AML-193 (cell line): Measurements from ENCODE around the gene MS4A2.
"Not testable (repeated sequence)": the region's sequence is repeated elsewhere in the genome, so short reads cannot be mapped to it uniquely, and the experiment has no call there.

ENCODE experiments used
- DNase-seq, 2 experiments: peaks; one replicate each; lab custom pipeline; 2025; lab: John Stamatoyannopoulos, UW

Gene MS4A2

GRCh38 chr11:60101368-60101767 lies 12.9 kb downstream of the MS4A2 start:
- DNase-seq, result not testable (repeated sequence)

GRCh38 chr11:60104471-60105115 lies 16.1 kb downstream of the MS4A2 start:
- DNase-seq, result not testable (repeated sequence)

GRCh38 chr11:60108631-60109030 lies 20.2 kb downstream of the MS4A2 start:
- not testable (repeated sequence) for DNase-seq

GRCh38 chr11:60111793-60112192 lies 23.3 kb downstream of the MS4A2 start:
- no peak for DNase-seq

- DNase-seq, result no peak
Observed at GRCh38 chr11:60116996-60117790, 28.7 kb downstream of the MS4A2 start.

GRCh38 chr11:60118338-60118737 lies 29.9 kb downstream of the MS4A2 start:
- peak in 1 of 2 experiments; percentile 19 for DNase-seq

GRCh38 chr11:60119710-60120109 lies 31.2 kb downstream of the MS4A2 start:
- peak; percentile 60 to 68 for DNase-seq

- DNase-seq, result no peak
Observed at GRCh38 chr11:60121264-60121663, 32.8 kb downstream of the MS4A2 start.

GRCh38 chr11:60122414-60123036 lies 34.1 kb downstream of the MS4A2 start:
- DNase-seq, result no peak

- DNase-seq, result no peak
Observed at GRCh38 chr11:60124802-60125432, 36.5 kb downstream of the MS4A2 start.

GRCh38 chr11:60125956-60126585 lies 37.6 kb downstream of the MS4A2 start:
- DNase-seq, result no peak

- DNase-seq, result no peak
Observed at GRCh38 chr11:60127311-60127811, 38.9 kb downstream of the MS4A2 start.

- no peak for DNase-seq
Observed at GRCh38 chr11:60128376-60128775, 39.9 kb downstream of the MS4A2 start.

GRCh38 chr11:60128866-60129265 lies 40.4 kb downstream of the MS4A2 start:
- DNase-seq, result not testable (repeated sequence)

GRCh38 chr11:60129853-60130252 lies 41.4 kb downstream of the MS4A2 start:
- DNase-seq, result no peak

GRCh38 chr11:60130496-60130895 lies 42.0 kb downstream of the MS4A2 start:
- DNase-seq, result peak; percentile 67 to 80

- no peak for DNase-seq
Observed at GRCh38 chr11:60131912-60132311, 43.4 kb downstream of the MS4A2 start.

GRCh38 chr11:60133917-60134316 lies 45.5 kb downstream of the MS4A2 start:
- DNase-seq, result no peak

- DNase-seq, result no peak
Observed at GRCh38 chr11:60143768-60144167, 55.3 kb downstream of the MS4A2 start.

GRCh38 chr11:60145677-60146076 lies 57.2 kb downstream of the MS4A2 start:
- DNase-seq, result peak; percentile 18 to 27
